ENCODE results near the gene LMOD2. TPM values are rescaled to one million over a fixed set of nuclear protein-coding genes. Genes with fewer than 3 reads are reported as not detected.

LMOD2 gene
- total and polyA plus RNA-seq, 9 of the 15 experiments (the other 6 are each of a cell fraction or from before 2014, with no cell fraction given), result 0.04 TPM; not detected in 8

- H3K36me3 ChIP-seq (ENCODE audit: control insufficient read depth, insufficient read depth, low read length), result peaks cover 88% of the 10 kb centered on the region
- POLR2A ChIA-PET, result no interaction called here
Observed at GRCh38 chr7:123690550-123690949, 34.9 kb downstream of the LMOD2 start.

More at GRCh38 chr7:123690550-123690949, 34.9 kb downstream of the LMOD2 start:
- Histone ChIP-seq H3K4me1 (replicated peaks in 1 of 2; ENCODE audit: control insufficient read depth in 2 of 2, insufficient read depth in 2 of 2, low read length in 2 of 2) (peaks cover 0 to 5% of the 10 kb centered on the region in 2 experiments; a peak in 1 of 5 replicates), H3K4me2 (ENCODE audit: insufficient read depth, low read length) (no peak overlapping the region), H3K9me1 (ENCODE audit: control insufficient read depth, insufficient read depth, low read length) (no peaks in the 10 kb centered on the region), H3K9me3 (replicated peaks; ENCODE audit: control insufficient read depth, insufficient read depth, low read depth, low read length) (no peaks in the 10 kb centered on the region), H4K20me1 (replicated peaks; ENCODE audit: control insufficient read depth, insufficient read depth, low read length) (no peaks in the 10 kb centered on the region), H3K79me2 (ENCODE audit: control insufficient read depth, insufficient read depth, low read length) (no peaks in the 10 kb centered on the region), H2AFZ (ENCODE audit: low read depth, low read length) (no peak overlapping the region), H3K27ac (ENCODE audit: extremely low read depth, low read depth, low read length) (no peak overlapping the region), H3K9ac (ENCODE audit: insufficient read depth in 1 of 2, low read depth in 2 of 2, low read length in 2 of 2) (no peak overlapping the region), H3K4me3 (no peak overlapping the region), H3K27me3 (ENCODE audit: control insufficient read depth in 2 of 2, insufficient read depth in 2 of 2, low read length in 2 of 2) (no peaks in the 10 kb centered on the region)
- FAIRE-seq, result no peak
- TF ChIP-seq, protein P1, sequence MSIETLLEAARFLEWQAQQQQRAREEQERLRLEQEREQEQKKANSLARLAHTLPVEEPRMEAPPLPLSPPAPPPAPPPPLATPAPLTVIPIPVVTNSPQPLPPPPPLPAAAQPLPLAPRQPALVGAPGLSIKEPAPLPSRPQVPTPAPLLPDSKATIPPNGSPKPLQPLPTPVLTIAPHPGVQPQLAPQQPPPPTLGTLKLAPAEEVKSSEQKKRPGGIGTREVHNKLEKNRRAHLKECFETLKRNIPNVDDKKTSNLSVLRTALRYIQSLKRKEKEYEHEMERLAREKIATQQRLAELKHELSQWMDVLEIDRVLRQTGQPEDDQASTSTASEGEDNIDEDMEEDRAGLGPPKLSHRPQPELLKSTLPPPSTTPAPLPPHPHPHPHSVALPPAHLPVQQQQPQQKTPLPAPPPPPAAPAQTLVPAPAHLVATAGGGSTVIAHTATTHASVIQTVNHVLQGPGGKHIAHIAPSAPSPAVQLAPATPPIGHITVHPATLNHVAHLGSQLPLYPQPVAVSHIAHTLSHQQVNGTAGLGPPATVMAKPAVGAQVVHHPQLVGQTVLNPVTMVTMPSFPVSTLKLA (conservative IDR thresholded peaks at IDR 0.05), result no peak
- TF ChIP-seq SRSF3 (IDR thresholded peaks at IDR 0.05; ENCODE audit: insufficient read depth, low read length) (no peak), KLF1 (tag; IDR thresholded peaks at IDR 0.05) (no peak), ZNF274 (IDR thresholded peaks at IDR 0.05; ENCODE audit: borderline replicate concordance, low read depth, low read length) (no peak), THAP12 (CRISPR knock-in tag; IDR thresholded peaks at IDR 0.05) (no peak), ELF2 (CRISPR knock-in tag; IDR thresholded peaks at IDR 0.05) (no peak)
- no peak for ATAC-seq
- in situ Hi-C loops (cut with MboI) (no loop called here), intact Hi-C loops (cut with micrococcal nuclease) (no loop called here)
- 100% methylated on average over 2 of the region's 2 CpGs for WGBS (ENCODE audit: insufficient coverage, low coverage, missing lambda C conversion rate)
- no TSS peak for BruUV-seq (replicated peaks)
- CTCF ChIA-PET (ENCODE audit: low intra/inter-chr PET ratio), result no interaction called here
- DNase-seq (ENCODE audit: extremely low read depth in 1 of 4, low spot score in 3 of 4), result no peak
